ENCODE results near the gene CCNT1.
"Not testable (repeated sequence)": the region's sequence is repeated elsewhere in the genome, so short reads cannot be mapped to it uniquely, and the experiment has no call there.

DNA sequence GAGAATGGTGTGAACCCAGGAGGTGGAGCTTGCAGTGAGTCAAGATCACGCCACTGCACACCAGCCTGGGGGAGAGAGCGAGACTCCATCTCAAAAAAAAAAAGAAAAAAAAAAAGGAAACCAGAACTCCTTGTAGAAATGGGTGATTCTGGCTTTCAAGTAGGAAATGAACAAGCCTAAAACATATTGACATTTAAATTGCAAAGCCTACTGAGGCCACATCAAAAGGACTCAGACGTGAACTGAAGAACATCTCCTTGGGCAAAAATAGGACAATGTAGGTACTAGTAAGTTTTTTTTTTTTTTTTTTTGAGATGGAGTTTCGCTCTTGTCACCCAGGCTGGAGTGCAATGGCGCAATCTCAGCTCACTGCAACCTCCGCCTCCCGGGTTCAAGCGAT is 71.2 kb downstream of the CCNT1 start:
- not testable (repeated sequence) for TF ChIP-seq EZH2 (IDR thresholded peaks at IDR 0.05); POLR2AphosphoS5 (IDR thresholded peaks at IDR 0.05; ENCODE audit: borderline replicate concordance, low read depth, low read length)
